Activated CD4-positive, alpha-beta T cell treated with anti-CD3 and anti-CD28 coated beads, Interleukin-2, amount 50 U/mL, for 48 hours (primary cell): Measurements from ENCODE around the gene FNIP1.
"Not testable (repeated sequence)": the region's sequence is repeated elsewhere in the genome, so short reads cannot be mapped to it uniquely, and the experiment has no call there.

Experiments used
- DNase-seq, 2 experiments: peaks; one replicate each; pipeline ENCODE4 v3.0.0-alpha.2; 2020

FNIP1 gene

DNA sequence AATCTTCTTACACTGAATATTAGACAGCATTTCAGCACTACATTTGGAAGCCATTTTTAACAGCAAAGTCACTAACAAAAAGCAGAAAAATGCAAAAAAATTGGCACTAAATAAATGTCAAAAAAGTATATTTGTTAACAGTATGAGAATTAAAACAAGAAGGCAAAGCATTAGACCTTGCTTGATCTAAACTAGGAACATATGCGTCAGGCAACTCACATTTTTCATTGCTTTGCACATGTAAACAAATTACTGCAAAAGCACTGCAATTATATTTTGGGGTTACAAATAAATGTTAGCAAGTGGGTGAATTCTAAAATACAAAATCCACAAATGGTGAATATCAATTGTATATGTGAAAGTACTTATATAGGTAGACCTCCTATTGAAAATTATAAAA, 112.8 kb downstream of the FNIP1 start:
- no peak for DNase-seq

DNA sequence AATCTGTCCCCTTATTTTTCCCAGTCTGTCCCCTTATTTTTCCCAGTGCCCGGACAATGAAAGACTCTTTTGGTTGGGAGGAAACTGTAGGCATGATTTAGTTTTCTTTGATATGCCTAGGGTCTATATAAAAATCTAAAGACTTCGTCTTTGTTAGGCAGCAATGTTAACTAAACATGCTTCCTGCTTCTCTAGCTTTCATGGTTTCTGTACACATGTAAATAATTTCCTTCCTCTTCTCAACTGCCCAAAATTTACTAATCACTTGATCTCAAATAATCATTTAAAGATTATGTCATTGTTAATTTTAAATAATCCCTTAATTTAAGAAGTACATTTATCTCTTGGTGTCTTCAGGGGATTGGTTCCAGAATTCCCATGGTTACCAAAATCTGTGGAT, 114.0 kb downstream of the FNIP1 start:
- no peak for DNase-seq

DNA sequence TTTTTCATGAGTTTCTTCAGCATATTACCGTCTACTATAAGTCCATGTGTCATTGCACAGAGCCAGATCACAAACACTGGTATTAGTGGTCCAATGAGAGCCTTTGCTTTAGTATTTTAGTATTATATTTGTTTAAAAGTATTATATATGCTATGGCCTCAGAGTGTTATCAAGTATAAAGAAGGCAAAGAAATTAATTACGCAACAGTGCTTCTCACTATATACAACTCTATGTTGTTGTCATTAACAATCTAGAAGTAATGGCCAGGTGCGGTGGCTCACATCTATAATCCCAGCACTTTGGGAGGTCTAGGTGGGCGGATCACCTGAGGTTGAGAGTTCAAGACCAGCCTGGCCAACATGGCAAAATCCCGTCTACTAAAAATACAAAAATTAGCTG, 114.6 kb downstream of the FNIP1 start:
- no peak for DNase-seq

DNA sequence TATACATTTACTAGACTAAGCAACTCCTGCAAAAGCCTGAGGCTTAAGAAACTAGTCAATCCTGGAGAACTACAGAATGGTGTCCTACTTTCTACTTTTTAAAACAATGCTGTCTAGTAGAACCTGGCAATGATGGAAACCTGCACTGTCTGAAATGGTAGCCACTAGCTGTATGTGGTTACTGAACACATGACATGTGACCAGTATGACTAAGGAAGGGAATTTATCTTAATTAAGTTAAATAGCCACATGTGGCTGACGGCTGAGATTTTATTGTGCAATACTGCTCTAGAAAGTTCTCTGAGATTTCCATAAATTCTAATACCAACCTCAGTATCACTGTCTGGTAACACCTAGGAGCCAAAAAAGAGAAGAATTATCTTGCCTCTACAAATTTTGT, 116.9 kb downstream of the FNIP1 start:
- DNase-seq = no peak

DNA sequence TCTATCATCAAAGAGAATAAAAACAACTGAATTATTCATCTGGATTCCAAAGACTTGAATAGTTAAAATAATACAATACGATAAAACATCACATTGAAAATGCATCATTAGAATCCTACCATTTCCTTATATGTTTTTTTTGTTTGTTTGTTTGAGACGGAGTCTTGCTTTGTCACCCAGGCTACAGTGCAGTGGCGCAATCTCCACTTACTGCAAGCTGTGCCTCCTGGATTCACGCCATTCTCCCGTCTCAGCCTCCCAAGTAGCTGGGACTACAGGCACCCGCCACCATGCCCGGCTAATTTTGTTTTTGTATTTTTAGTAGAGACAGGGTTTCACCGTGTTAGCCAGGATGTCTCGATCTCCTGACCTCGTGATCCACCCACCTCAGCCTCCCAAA, 118.5 kb downstream of the FNIP1 start:
- DNase-seq = not testable (repeated sequence)

DNA sequence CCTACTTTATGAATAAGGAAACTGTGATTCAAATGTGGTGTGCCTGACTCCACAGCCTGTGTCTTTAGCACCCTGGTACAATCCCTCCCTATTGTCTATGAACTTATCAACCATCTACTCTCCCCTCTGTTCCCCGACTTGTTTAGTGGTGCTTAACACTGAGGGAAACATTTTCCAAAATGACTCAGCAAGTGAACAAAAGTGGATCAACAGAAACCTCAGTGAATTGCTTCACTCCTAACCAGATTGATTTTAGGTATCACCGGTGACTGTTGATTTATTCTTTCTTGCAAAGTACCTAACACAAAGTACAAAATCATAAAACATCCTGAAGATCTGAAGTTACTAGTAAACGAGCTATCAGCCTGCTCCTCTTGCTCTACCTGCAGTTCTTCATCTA, 119.7 kb downstream of the FNIP1 start:
- DNase-seq = no peak

DNA sequence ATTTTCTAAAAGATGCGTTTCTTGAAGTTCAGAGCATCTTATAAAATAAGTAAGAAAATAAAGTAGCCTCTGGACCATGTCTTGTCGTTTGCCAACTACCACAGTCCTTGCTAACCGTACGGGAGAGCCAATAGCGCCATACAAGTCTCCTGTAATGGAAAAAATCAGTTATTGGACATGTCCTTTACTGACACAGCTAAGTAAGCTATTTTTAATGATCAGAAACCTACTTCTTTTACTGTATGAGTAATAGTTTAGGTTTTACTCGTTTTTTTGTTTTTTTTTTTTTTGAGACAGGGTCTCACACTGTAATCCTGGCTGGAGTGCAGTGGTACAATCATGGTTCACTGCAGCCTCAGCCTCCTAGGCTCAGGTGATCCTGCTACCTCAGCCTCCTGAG, 124.0 kb downstream of the FNIP1 start:
- no peak for DNase-seq

DNA sequence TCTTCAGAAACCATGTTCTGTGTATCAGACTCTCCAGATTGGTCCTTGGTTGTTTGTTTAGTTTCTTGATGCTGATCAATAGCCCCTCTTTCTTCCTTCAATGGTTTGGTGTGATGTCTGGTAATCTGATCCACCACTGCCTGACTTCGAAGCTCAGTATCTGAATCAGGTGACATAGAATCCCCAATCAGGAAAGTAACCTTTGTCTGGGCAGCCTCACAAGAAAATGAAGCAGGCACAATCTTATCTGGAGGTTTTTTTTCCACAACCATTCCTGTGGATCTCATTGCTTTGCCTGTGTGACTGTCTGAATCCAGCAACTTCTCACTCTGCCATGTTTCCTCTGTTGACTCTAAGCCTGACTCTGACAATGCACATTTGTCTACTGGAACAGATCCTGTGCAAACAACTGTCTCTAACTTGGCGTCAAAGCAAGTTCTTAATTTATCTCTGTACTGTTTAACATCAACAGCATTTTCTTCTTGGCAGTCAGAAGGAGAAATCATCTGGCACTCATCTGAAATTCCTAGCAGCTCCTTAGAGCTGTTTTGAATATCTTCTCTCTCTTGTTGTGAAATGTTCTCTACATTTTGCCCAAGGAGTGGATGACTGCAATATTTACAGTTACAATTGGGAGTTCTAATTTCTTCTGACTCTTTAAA, 124.7 kb downstream of the FNIP1 start:
- no peak for DNase-seq

DNA sequence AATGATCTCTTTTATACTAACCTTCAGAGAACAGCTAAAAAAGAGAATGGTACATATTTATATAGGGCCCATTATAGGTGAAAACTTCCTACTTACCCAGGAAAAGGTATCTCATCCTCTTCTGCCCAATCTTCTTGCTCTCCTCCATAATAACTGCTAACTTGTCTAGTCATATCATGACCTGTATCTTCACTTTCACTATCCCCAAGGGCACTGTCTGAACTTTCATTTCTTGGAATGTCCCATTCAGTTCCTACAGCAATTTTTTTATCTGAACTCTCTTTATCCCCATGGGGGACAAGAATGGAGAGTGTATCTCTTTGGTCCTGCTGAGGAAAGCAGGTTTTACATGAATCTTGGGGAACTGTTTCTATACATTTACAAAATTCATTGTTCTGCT, 125.4 kb downstream of the FNIP1 start:
- DNase-seq = no peak

DNA sequence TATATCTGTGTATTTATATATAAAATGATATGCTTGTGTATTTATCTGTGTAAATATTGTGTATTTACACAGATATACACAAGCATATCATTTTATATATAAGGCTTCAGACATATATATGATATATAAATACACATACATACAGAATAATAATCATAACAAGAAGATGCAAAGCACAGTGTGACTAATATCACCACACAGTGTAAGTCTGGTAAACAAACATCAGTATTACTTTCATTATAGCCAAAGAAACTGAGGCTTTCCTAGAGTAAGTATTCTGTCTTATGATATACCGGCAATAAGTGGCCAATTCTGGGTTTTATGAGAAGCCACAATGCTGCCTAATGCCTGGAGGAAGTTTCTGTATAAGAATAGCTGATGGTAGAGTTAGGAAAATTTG, 131.9 kb downstream of the FNIP1 start:
- no peak for DNase-seq

DNA sequence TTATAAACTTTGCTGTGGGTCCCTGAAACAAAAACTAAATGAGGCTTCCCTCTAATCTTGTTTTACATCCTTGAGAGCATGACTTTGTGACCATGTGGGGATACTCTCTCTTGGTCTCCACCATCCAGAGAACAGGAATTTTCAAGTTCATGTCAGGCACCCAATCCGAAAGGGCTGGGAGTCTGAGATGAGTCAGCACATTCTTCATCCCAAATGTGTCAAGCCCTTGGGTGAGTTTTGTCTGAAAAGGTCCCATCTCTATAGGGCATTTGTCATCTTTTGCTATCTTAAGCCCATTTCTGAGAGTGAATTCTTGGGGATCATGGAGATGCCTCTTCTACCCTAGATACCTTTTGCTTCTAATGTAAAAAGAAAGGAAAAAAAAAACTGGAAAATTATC, 134.9 kb downstream of the FNIP1 start:
- DNase-seq = no peak

DNA sequence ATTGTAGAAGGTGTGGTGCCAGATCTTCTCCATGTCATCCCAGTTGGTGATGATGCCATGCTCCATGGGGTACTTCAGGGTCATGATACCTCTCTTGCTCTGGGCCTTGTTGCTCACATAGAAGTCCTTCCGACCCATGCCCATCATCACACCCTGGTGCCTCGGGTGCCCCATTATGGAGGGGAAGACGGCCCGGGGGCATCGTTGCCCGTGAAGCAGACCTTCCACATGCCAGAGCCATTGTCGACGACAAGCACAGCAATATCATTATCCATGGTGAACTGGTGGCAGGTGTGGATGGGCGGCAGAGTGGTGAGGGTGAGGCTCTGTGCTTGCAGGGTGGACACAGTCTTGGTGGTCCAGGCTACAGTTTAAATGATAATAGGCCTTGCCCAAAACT, 137.0 kb downstream of the FNIP1 start:
- DNase-seq = no peak

DNA sequence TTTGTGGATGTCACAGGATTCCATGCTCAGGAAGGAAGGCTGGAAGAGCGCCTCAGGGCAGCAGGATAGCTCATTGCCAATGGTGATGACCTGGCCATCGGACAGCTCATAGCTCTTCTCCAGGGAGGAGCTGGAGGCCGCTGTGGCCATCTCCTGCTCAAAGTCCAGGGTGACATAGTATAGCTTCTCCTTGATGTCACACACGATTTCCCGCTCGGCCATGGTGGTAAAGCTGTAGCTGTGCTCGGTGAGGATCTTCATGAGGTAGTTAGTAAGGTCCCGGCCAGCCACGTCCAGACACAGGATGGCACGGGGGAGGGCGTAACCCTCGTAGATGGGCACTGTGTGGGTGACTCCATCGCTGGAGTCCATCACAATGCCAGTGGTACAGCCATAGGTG, 137.5 kb downstream of the FNIP1 start:
- DNase-seq = no peak

DNA sequence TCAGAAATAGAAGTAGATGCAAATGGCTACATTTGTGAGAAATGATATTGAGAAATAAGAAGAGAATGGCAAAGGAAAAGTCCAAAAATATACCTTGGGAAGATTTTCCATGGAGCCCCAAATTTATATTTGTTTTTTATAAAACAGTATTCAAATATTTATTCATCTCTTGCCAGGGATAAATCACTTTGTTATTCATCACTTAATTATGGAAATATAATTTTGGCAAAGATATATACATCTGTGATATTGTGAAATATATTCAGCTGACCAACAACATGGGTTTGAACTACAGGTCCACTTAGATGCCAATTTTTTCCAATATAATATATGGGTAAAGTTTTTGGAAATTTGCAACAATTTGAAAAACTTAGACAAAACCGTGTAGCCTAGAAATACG, 142.0 kb downstream of the FNIP1 start:
- no peak for DNase-seq

DNA sequence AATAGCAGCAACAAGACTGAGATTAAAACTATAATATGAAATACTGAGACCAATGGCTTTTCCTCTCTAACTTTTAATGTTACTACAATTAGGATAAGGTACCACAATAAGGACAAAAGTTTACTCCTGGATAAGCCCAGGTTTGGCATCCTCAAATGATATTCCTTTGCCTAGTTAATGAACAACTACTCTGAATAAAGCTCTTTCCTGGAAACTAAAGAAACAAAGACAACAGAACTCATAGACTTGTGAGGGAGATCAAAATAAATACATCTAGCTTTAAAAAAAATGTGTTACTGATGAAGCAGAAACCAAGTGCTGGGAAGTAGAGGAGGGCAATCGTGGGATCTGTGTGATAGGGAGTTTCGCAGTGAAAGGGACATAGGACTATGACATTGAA, 142.5 kb downstream of the FNIP1 start:
- DNase-seq = no peak

DNA sequence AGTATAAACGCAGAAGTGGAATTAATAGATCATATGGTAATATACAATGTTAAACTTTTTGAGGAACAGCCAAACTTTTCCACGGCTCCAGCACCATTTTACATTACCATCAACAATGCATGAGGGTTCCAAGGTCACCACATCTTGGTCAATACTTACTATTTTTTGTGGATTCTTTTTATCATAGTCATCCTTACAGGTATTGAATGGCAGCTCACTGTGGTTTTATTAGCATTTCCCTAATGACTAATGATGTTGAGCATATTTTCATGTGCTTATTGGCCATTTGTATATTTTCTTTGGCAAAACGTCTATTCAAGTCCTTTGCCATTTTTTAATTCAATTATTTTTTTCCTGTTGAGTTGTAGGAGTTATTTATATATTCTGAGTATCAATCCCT, 147.7 kb downstream of the FNIP1 start:
- DNase-seq = no peak

DNA sequence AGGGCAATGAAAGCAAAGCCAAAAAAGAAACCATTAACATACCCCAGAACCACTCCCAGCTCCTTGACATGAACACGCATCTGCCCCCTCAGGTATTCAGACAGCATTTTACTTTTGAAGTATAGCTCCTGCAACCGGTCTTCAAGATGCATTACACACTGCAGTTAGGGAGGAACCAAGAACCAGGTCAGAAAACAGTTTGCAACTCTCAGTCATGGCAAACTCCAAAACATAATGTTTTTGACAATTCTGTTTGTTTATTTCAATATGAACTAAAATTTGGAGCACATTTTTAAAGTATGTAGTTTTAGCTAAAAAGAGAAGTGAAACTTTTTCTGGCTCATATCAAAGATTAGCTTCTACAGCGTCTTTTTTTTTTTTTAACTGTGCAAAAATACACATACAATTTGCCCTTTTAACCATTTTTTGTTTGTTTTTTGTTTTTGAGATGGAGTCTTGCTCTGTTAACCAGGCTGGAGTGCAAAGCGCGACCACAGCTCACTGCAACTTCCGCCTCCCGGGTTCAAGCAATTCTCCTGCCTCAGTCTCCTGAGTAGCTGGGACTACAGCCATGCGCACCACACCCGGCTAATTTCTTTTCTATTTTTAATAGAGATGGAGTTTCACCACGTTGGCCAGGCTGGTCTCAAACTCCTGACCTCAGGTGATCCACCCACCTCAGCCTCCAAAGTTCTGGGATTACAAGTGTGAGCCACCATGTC, 149.6 kb downstream of the FNIP1 start:
- DNase-seq = no peak

DNA sequence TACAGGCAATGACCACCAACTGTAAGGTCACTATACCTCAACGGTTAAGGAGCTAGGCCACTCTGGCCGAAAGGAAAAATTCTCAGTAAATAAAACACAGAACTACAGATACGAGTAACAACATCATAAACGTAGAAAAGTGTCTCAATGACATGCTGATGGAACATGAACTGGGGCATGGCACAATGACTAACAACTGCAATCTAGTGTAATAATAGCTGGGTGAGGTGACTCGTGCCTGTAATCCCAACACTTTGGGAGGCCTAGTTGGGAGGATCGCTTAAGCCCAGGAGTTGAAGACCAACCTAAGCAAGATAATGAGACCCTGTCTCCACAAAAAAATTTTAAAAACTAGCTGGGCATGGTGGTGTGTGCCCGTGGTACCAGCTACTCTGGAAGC, 152.0 kb downstream of the FNIP1 start:
- DNase-seq = no peak

DNA sequence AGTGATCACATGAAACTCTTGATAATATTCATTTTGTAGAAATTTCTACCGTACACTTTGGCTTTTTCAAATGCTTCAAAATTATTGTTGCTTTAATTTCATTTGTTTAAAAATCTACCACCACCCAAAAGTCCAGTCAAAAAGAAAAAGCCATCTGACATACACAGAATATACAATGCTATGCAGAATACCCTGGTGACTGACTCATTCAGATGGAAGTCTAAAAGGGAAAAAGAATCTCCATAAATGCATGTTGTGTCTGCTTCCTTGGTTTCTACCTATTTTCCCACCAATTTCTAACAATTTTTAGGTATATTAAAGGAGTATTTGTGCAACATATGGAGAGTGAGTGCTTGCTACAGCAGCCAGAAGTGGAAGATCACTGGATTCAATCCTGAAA, 152.4 kb downstream of the FNIP1 start:
- DNase-seq = no peak

DNA sequence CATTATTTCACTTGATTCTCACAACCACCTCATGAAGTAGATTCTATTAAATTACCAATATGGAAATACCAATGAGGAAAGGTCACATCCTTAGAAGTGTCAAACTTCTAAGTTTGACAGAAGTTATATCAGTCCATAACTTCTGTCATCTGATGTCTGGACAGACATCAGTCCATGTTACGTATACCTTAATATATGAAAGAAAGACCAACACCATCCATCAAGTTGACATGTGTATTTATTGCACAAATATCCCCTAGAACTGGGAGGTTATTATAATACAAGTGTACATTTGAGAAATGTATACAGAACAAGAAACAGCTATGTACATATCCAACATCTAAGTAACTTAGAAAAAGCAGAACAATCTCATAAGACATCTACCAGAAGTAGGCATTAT, 155.3 kb downstream of the FNIP1 start:
- no peak for DNase-seq

DNA sequence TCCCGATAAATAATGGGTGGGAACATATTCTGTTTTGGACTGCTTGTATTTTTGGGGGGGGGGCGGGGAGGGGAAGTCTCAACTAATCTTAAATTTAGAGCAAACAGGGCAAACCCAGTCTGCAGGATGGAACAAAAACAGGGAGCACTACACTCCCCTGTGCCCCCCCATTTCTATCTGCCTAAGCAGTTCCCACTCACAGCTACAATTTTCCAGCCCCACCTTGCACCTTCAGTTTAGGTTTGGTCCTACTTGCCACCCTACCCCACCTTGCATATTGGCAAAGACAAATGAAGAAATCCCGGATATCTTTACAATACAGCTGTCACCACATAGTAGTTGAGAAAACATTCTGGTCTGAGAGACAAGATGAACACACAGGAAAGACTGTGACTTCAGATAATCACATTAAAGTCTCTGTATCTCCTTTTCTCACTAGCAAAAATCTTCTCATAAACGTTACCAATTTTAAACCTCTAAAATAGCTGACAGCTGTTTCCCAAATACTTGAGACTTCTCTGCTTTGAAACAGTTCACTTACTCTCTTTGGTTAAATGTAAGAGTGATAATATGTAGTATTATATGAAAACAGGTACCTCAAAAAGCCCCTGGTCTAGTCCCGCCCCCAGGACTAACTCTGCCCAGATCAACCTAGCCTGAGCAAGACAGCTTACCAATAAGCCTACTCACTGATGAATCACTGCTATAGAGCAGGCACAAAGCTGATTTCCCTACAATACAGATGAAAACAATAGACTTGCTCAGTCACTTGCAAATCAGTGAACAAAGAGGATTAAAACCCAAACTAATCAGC, 156.6 kb downstream of the FNIP1 start:
- DNase-seq = peak; percentile 63 to 69

DNA sequence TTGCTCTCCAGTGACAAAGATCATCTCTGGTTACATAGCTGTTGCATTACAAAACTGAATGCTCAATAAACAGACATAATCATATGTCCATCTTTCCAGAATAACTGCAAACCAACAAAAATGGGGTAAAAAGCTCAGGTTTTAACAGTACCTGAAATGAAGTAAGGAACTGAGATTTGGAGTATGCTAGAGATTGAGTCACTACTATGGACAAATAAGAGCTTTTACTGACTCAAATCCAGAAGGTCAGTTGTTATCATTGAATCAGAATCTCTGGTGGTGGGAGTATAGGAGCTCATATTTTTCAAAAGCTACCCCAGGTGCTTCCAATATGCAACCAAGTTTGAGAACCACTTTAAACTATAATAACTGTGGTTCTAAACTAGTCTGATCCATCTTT, 157.7 kb downstream of the FNIP1 start:
- no peak for DNase-seq

DNA sequence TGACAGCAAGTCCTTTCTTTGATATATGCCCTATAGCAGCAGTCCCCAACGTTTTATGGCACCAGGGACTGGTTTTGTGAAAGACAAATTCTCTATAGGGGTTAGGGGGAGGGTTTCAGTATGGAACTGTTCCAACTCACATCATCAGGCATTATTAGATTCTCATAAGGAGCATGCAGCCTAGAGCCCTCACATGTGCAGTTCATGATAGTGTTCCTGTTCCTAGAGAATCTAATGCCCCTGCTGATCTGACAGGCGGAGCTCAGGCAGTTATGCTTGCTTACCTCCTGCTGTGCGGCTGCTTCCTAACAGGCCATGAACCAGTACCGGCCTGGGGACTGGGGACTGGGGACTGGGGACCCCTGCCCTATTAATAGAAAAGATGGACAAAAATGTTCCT, 159.1 kb downstream of the FNIP1 start:
- DNase-seq = no peak
